Loucy (cell line): ENCODE measurements around the gene FANCC.

Source experiments
- H2AFZ ChIP-seq: fragments of 200-600 bp; sonication (generic); 2 replicates; pipeline ENCODE4 v1.6.0; 2016; ENCODE audit warnings: antibody characterized with exemption, mild to moderate bottlenecking, low read length, moderate library complexity
- H3F3A ChIP-seq: fragments of 200-600 bp; 2 replicates; pipeline ENCODE4 v1.6.0; 2016; ENCODE audit warnings: antibody characterized with exemption, low read depth, mild to moderate bottlenecking
- H3K27me3 ChIP-seq: fragments of 200-600 bp; sonication (generic); 2 replicates; pipeline ENCODE4 v1.6.1; 2014; ENCODE audit warnings: low read length, mild to moderate bottlenecking; ENCODE audit not compliant: insufficient read depth, poor library complexity, severe bottlenecking
- H3K36me3 ChIP-seq: fragments of 200-600 bp; sonication (generic); 2 replicates; pipeline ENCODE4 v1.6.1; 2016; ENCODE audit warnings: low read length; ENCODE audit not compliant: insufficient read depth
- H3K4me1 ChIP-seq: fragments of 200-600 bp; sonication (generic); 2 replicates; pipeline ENCODE4 v1.5.1; 2014; ENCODE audit warnings: low read length, mild to moderate bottlenecking; ENCODE audit not compliant: insufficient read depth, poor library complexity, severe bottlenecking
- H3K4me2 ChIP-seq: fragments of 200-600 bp; sonication (generic); 2 replicates; pipeline ENCODE4 v1.6.0; 2014; ENCODE audit warnings: antibody characterized with exemption, low read length, low read depth, mild to moderate bottlenecking; ENCODE audit not compliant: poor library complexity, severe bottlenecking
- H3K4me3 ChIP-seq: fragments of 200-600 bp; sonication (generic); 2 replicates; pipeline ENCODE4 v1.5.1; 2014; ENCODE audit warnings: low read length, mild to moderate bottlenecking, mixed read lengths; ENCODE audit not compliant: poor library complexity, severe bottlenecking
- H3K79me2 ChIP-seq: fragments of 200-600 bp; sonication (generic); 2 replicates; pipeline ENCODE4 v1.6.1; 2014; ENCODE audit warnings: low read length; ENCODE audit not compliant: insufficient read depth
- H3K9ac ChIP-seq: fragments of 200-600 bp; sonication (generic); 2 replicates; pipeline ENCODE4 v1.6.0; 2014; ENCODE audit warnings: mild to moderate bottlenecking, low read depth, low read length, moderate library complexity; ENCODE audit not compliant: poor library complexity, severe bottlenecking
- H3K9me2 ChIP-seq: fragments of 200-600 bp; sonication (generic); replicated peaks from 2 replicates; pipeline ENCODE4 v1.6.1; 2016; ENCODE audit warnings: low read depth, low read length, mixed read lengths
- H3K9me3 ChIP-seq: fragments of 200-600 bp; sonication (generic); 2 replicates; pipeline ENCODE4 v1.6.1; 2014; ENCODE audit warnings: mild to moderate bottlenecking, antibody characterized with exemption, low read length, low read depth; ENCODE audit not compliant: insufficient read depth
- H4K20me1 ChIP-seq: fragments of 200-600 bp; sonication (generic); 2 replicates; pipeline ENCODE4 v1.6.0; 2014; ENCODE audit warnings: antibody characterized with exemption, low read length, mild to moderate bottlenecking; ENCODE audit not compliant: insufficient read depth, poor library complexity, severe bottlenecking
- EZH2phosphoT487 ChIP-seq: fragments of 200-600 bp; IDR thresholded peaks from 2 replicates; pipeline ENCODE4 v1.6.1; 2018; ENCODE audit warnings: antibody characterized with exemption, mild to moderate bottlenecking, moderate library complexity, borderline replicate concordance
- TF ChIP-seq, protein P1 (sequence below): fragments of 200-600 bp; sonication (generic); conservative IDR thresholded peaks from 2 replicates; pipeline ENCODE4 v1.5.1; 2014; ENCODE audit warnings: mild to moderate bottlenecking, antibody characterized with exemption, low read length

FANCC gene

DNA sequence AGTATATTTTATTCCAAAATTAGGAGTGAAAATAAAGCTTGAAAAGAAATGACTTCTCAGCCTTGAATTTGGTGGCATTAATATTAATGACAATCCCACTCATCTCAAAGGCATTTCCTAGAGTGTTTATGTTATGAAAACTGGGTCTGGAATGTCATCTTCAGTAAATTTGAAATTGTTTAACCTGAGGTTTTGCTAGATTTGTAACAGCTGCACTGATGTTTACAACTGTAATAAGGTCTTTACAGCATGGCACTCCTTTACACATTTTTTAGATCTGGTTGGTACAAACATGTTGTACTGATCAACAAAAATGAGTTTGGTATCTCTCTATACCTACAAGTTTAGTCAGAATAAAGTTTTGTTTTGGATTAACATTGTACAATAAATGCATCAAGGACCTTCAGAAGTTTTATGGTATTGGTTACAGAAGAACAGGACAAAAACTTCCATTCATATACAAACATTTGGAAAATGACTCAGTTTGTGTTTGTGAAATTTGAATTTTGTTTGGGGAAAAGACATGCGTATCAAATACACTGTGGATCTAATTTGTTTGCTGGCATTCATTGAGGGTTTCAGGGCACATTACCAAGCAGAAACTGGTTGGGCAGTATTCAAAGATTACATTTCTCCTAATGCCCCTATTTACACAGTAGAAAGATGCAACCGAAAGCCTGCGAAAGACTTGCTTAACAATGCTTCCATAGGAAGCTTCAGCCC lies 11.6 kb downstream of the FANCC start:
- Histone ChIP-seq H3K4me1 (peaks cover 18% of the 10 kb centered on the region), H3K79me2 (peaks cover 60% of the 10 kb centered on the region), H3K4me3 (no peak overlapping the region), H3K9me3 (no peaks in the 10 kb centered on the region), H3K4me2 (no peak overlapping the region), H3K27me3 (no peaks in the 10 kb centered on the region), H3F3A (no peaks in the 10 kb centered on the region), H4K20me1 (no peaks in the 10 kb centered on the region), H3K36me3 (no peaks in the 10 kb centered on the region), H3K9ac (no peak overlapping the region), H2AFZ (no peak overlapping the region), H3K9me2 (no peaks in the 10 kb centered on the region)
- TF ChIP-seq, protein P1, sequence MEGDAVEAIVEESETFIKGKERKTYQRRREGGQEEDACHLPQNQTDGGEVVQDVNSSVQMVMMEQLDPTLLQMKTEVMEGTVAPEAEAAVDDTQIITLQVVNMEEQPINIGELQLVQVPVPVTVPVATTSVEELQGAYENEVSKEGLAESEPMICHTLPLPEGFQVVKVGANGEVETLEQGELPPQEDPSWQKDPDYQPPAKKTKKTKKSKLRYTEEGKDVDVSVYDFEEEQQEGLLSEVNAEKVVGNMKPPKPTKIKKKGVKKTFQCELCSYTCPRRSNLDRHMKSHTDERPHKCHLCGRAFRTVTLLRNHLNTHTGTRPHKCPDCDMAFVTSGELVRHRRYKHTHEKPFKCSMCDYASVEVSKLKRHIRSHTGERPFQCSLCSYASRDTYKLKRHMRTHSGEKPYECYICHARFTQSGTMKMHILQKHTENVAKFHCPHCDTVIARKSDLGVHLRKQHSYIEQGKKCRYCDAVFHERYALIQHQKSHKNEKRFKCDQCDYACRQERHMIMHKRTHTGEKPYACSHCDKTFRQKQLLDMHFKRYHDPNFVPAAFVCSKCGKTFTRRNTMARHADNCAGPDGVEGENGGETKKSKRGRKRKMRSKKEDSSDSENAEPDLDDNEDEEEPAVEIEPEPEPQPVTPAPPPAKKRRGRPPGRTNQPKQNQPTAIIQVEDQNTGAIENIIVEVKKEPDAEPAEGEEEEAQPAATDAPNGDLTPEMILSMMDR = no peak
- no peak for TF ChIP-seq EZH2phosphoT487

DNA sequence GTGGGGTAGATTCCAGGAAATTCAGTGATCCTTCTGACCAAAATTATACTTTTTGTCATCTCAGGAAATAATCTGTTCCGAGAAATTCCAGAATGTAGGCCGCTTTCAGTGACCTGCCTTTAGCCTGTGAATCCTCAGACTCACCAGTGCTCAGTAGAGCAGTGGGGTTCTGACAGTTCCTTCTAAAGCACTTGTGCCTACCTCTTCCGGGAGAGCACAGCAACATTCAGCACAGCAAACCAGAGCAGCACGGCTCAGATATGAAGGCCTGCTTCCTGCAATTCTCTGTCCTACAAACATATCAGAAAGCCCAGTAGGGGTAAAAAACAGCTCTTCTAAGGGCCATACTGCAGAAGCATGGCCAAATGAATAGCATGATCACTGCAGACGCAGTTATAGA lies 15.0 kb downstream of the FANCC start:
- H3K4me2 ChIP-seq = no peak overlapping the region
- no peaks in the 10 kb centered on the region for H3K27me3 ChIP-seq
- H3K4me3 ChIP-seq = no peak overlapping the region
- no peak overlapping the region for H2AFZ ChIP-seq
- H4K20me1 ChIP-seq = no peaks in the 10 kb centered on the region
- peaks cover 54% of the 10 kb centered on the region for H3K79me2 ChIP-seq
- H3K36me3 ChIP-seq = no peaks in the 10 kb centered on the region
- H3F3A ChIP-seq = no peaks in the 10 kb centered on the region
- TF ChIP-seq, protein P1 = no peak
- TF ChIP-seq EZH2phosphoT487 = no peak
- H3K9me3 ChIP-seq = no peaks in the 10 kb centered on the region
- H3K9ac ChIP-seq = no peak overlapping the region
- no peaks in the 10 kb centered on the region for H3K9me2 ChIP-seq
- peaks cover 26% of the 10 kb centered on the region for H3K4me1 ChIP-seq

DNA sequence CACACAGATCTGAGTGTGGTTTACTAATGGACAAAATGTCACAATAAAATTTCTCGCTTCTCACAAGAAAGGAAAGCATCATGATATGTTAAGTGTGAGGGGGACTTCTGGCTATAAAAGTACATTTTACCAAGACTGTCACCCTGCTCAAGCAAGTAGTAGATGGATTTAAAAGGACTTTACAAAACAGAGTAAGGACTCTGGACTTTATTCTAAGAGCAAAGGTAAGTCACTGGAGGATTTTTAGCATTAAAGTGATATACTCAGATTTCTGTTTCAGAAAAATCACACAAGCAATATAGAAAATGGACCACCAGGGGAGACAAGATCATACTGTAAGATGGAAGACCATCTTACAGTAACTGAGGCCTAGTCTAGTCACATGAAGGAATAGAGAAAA lies 19.7 kb downstream of the FANCC start:
- TF ChIP-seq EZH2phosphoT487 = no peak
- TF ChIP-seq, protein P1 = 0 out of 2 replicates have a peak, but pooled peaks have one; percentile 11
- Histone ChIP-seq H3K36me3 (no peaks in the 10 kb centered on the region), H3K79me2 (peaks cover 43% of the 10 kb centered on the region), H4K20me1 (no peaks in the 10 kb centered on the region), H3K9me3 (no peaks in the 10 kb centered on the region), H3K27me3 (no peaks in the 10 kb centered on the region), H2AFZ (no peak overlapping the region), H3K4me2 (no peak overlapping the region), H3K4me1 (peaks cover 16% of the 10 kb centered on the region), H3K9me2 (no peaks in the 10 kb centered on the region), H3K4me3 (no peak overlapping the region), H3K9ac (peak overlapping the region; percentile 31), H3F3A (no peaks in the 10 kb centered on the region)
